ENCODE data around the gene IER5.

IER5 gene

DNA sequence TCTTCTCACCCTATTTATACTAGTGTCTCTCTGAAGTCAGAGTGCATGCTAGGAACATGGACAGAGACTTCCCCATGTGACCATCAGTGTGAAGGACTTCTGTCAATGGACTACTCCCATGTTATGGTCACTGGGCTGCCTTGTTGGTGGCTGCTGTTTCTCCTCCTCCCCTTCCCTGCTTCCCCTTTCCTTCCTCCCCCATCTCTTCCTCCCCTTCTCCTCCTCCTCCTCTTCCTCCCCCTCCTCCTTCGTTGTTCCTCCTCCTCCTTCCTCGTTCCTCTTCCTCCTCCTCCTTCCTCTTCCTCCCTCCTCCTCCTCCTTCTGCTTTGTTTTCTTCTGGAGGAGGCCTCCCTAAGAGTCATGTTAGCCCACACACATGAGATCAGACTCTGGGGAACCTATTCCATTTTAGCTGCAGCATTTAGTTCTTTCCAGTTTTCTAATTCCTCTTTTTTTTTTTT, 35.8 kb downstream of the IER5 start:
- Histone ChIP-seq H3K27ac (replicated peaks) (no peak overlapping the region), H3K27me3 (ENCODE audit: insufficient read depth, poor library complexity, severe bottlenecking) (no peaks in the 10 kb centered on the region), H3K4me3 (replicated peaks; ENCODE audit: insufficient read depth, low read length) (no peak overlapping the region)
- peak; percentile 50 to 83 for DNase-seq (ENCODE audit: low read depth in 1 of 2, low spot score in 1 of 2)
- TF ChIP-seq SPI1 (IDR thresholded peaks at IDR 0.05; ENCODE audit: borderline replicate concordance, low read depth) (peak; percentile 23; the same call in 1 of the 2 replicates), CTCF (IDR thresholded peaks at IDR 0.05; ENCODE audit: insufficient read depth, low read length) (no peak)

- no peak for DNase-seq (ENCODE audit: low read depth in 1 of 2, low spot score in 1 of 2)
- H3K27ac ChIP-seq (replicated peaks), result no peak overlapping the region
- no peak overlapping the region for H3K4me3 ChIP-seq (replicated peaks; ENCODE audit: insufficient read depth, low read length)
- H3K27me3 ChIP-seq (ENCODE audit: insufficient read depth, poor library complexity, severe bottlenecking), result no peaks in the 10 kb centered on the region
- TF ChIP-seq SPI1 (IDR thresholded peaks at IDR 0.05; ENCODE audit: borderline replicate concordance, low read depth), result no peak
- no peak for TF ChIP-seq CTCF (IDR thresholded peaks at IDR 0.05; ENCODE audit: insufficient read depth, low read length)
- TF ChIP-seq, protein P1, sequence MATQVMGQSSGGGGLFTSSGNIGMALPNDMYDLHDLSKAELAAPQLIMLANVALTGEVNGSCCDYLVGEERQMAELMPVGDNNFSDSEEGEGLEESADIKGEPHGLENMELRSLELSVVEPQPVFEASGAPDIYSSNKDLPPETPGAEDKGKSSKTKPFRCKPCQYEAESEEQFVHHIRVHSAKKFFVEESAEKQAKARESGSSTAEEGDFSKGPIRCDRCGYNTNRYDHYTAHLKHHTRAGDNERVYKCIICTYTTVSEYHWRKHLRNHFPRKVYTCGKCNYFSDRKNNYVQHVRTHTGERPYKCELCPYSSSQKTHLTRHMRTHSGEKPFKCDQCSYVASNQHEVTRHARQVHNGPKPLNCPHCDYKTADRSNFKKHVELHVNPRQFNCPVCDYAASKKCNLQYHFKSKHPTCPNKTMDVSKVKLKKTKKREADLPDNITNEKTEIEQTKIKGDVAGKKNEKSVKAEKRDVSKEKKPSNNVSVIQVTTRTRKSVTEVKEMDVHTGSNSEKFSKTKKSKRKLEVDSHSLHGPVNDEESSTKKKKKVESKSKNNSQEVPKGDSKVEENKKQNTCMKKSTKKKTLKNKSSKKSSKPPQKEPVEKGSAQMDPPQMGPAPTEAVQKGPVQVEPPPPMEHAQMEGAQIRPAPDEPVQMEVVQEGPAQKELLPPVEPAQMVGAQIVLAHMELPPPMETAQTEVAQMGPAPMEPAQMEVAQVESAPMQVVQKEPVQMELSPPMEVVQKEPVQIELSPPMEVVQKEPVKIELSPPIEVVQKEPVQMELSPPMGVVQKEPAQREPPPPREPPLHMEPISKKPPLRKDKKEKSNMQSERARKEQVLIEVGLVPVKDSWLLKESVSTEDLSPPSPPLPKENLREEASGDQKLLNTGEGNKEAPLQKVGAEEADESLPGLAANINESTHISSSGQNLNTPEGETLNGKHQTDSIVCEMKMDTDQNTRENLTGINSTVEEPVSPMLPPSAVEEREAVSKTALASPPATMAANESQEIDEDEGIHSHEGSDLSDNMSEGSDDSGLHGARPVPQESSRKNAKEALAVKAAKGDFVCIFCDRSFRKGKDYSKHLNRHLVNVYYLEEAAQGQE (IDR thresholded peaks at IDR 0.05; ENCODE audit: insufficient replicate concordance, low read depth), result no peak
- no peak for TF ChIP-seq POLR2AphosphoS5 (IDR thresholded peaks at IDR 0.05; ENCODE audit: low read depth)
- no peak for TF ChIP-seq GABPA (IDR thresholded peaks at IDR 0.05; ENCODE audit: low read depth)
Observed at GRCh38 chr1:181126289-181126688, 37.8 kb downstream of the IER5 start.

DNA sequence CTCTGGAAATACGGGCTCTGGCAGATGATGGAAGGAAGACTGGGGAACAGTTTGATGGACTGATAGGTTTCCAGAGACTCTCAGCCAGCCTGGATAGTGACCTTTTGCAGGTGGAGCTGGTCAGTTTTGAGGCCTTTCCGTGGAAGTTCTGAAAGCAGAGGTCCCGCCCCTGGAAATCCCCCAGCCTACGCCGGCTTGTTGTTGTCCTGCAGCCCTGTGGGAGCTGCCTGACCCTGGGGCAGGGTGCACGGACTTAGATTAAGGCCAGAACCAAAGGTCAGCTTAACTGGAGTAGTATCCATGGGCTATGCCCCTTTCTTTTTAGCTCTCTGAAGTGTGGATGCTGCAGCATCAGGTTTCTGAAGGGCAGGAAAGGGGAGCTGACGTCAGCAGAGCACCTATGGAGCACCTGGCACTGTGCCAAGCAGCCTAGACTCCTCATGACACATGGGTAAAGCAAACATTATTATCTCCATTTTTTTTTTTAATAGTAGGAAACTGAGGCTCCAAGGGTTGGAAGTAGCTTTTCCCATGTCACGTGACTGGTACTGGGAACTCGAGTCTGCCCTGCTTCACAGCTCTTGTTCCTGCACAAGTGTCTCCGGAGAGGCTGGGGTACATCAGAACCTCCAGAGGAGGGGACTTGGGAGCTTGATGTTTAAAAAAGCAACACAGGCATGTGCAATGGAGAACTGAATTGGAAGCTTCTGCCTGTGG, 38.5 kb downstream of the IER5 start:
- H3K27ac ChIP-seq (replicated peaks), result no peak overlapping the region
- no peak for DNase-seq (ENCODE audit: low read depth in 1 of 2, low spot score in 1 of 2)
- no peak overlapping the region for H3K4me3 ChIP-seq (replicated peaks; ENCODE audit: insufficient read depth, low read length)
- TF ChIP-seq, protein P1 (IDR thresholded peaks at IDR 0.05; ENCODE audit: insufficient replicate concordance, low read depth), result no peak
- no peak for TF ChIP-seq SPI1 (IDR thresholded peaks at IDR 0.05; ENCODE audit: borderline replicate concordance, low read depth)
- TF ChIP-seq GABPA (IDR thresholded peaks at IDR 0.05; ENCODE audit: low read depth), result no peak
- no peak for TF ChIP-seq POLR2AphosphoS5 (IDR thresholded peaks at IDR 0.05; ENCODE audit: low read depth)
- TF ChIP-seq CTCF (IDR thresholded peaks at IDR 0.05; ENCODE audit: insufficient read depth, low read length), result no peak
- H3K27me3 ChIP-seq (ENCODE audit: insufficient read depth, poor library complexity, severe bottlenecking), result no peaks in the 10 kb centered on the region

Measured in HL-60 (cell line).